ENCODE data around the gene MAK. TPM values are rescaled to one million over a fixed set of nuclear protein-coding genes. Genes with fewer than 3 reads are reported as not detected.
A peak's percentile ranks its signal among the peaks of the same experiment; 100 is the strongest.

MAK gene
- polyA plus RNA-seq, 2 of the 4 experiments (the other 2 are of a cell fraction): 0.05 to 0.09 TPM

GRCh38 chr6:10733151-10733715 is 105.1 kb downstream of the MAK start:
- H3K4me2 ChIP-seq: no peak overlapping the region
- H3K27ac ChIP-seq: peak overlapping the region; percentile 77 to 90; a peak in 5 of 6 replicates
- peak in 1 of 2 experiments; percentile 26; a peak in 3 of 6 replicates for ATAC-seq
- ChIA-PET CTCF (interaction anchor here (0.8 to 1.7 kb wide), 3 partner anchors 9 to 27 kb away, joined by 3 to 5 read pairs (median 3); no protein-coding TSS in a partner anchor), POLR2A (interaction anchor here (3.7 kb wide), 1 partner anchor 10 kb away, joined by 16 read pairs; the partner anchor contains the start of gene TMEM14C)
- no peak overlapping the region for H3K4me3 ChIP-seq
- FAIRE-seq: no peak
- H3K4me1 ChIP-seq: peaks cover 26% of the 10 kb centered on the region
- H3K9me3 ChIP-seq: no peaks in the 10 kb centered on the region
- 93% methylated on average over 17 of the region's 17 CpGs for WGBS (ENCODE audit: missing lambda C conversion rate)
- TF ChIP-seq CHD2 (IDR thresholded peaks at IDR 0.05; ENCODE audit: low read length, partially characterized antibody): no peak
- no peak for TF ChIP-seq ZC3H11A (IDR thresholded peaks at IDR 0.05)
- no peak for TF ChIP-seq POLR2A (IDR thresholded peaks at IDR 0.05; ENCODE audit: low read length)
- peak; percentile 95 for TF ChIP-seq MAFK (IDR thresholded peaks at IDR 0.05; ENCODE audit: partially characterized antibody)
- TF ChIP-seq HOXB13 (CRISPR knock-in tag; IDR thresholded peaks at IDR 0.05; ENCODE audit: low read depth): no peak
- DNase-seq (ENCODE audit: low read depth in 1 of 2, low spot score in 1 of 2): no peak

GRCh38 chr6:10730254-10730653 is 108.1 kb downstream of the MAK start:
- ATAC-seq: no peak
- no peak overlapping the region for H3K4me2 ChIP-seq
- H3K4me1 ChIP-seq: peaks cover 17% of the 10 kb centered on the region
- TF ChIP-seq ZC3H11A (IDR thresholded peaks at IDR 0.05) (no peak), MAFK (IDR thresholded peaks at IDR 0.05; ENCODE audit: partially characterized antibody) (no peak), GATA3 (IDR thresholded peaks at IDR 0.05; ENCODE audit: borderline replicate concordance) (no peak), POLR2A (IDR thresholded peaks at IDR 0.05; ENCODE audit: low read length) (no peak), BCL3 (IDR thresholded peaks at IDR 0.05) (no peak)
- ChIA-PET CTCF (interaction anchor here (1.7 kb wide), 1 partner anchor 9 kb away, joined by 4 read pairs; no protein-coding TSS in a partner anchor), POLR2A (interaction anchor here (0.8 kb wide), 1 partner anchor 35 kb away, joined by 3 read pairs; the partner anchor contains the start of gene PAK1IP1)
- H3K9me3 ChIP-seq: no peaks in the 10 kb centered on the region
- no peak for DNase-seq (ENCODE audit: low read depth in 1 of 2, low spot score in 1 of 2)
- no peak for FAIRE-seq
- WGBS (ENCODE audit: missing lambda C conversion rate): 81% methylated on average over 3 of the region's 3 CpGs
- H3K27ac ChIP-seq: no peak overlapping the region
- no peak overlapping the region for H3K4me3 ChIP-seq

GRCh38 chr6:10725716-10726115 is 112.6 kb downstream of the MAK start:
- FAIRE-seq: no peak
- H3K9me3 ChIP-seq: no peaks in the 10 kb centered on the region
- no peak overlapping the region for H3K4me2 ChIP-seq
- no peak overlapping the region for H3K27ac ChIP-seq
- ChIA-PET CTCF (interaction anchor here (0.9 kb wide), 1 partner anchor 15 kb away, joined by 3 read pairs; no protein-coding TSS in a partner anchor), POLR2A (no interaction called here)
- peaks cover 17% of the 10 kb centered on the region for H3K4me1 ChIP-seq
- TF ChIP-seq EP300 (IDR thresholded peaks at IDR 0.05) (no peak), FOSB (CRISPR knock-in tag; IDR thresholded peaks at IDR 0.05) (no peak), RARB (CRISPR knock-in tag; IDR thresholded peaks at IDR 0.05) (no peak), KDM5A (IDR thresholded peaks at IDR 0.05) (no peak), EHF (CRISPR knock-in tag; IDR thresholded peaks at IDR 0.05) (no peak), BCL3 (IDR thresholded peaks at IDR 0.05) (no peak), FOXS1 (CRISPR knock-in tag; IDR thresholded peaks at IDR 0.05) (no peak), MYC (IDR thresholded peaks at IDR 0.05; ENCODE audit: borderline replicate concordance, low read length) (no peak), HES2 (IDR thresholded peaks at IDR 0.05) (no peak), RFX5 (IDR thresholded peaks at IDR 0.05) (no peak), CHD2 (IDR thresholded peaks at IDR 0.05; ENCODE audit: low read length, partially characterized antibody) (no peak), EHMT2 (IDR thresholded peaks at IDR 0.05; ENCODE audit: low read depth) (no peak), ZSCAN20 (CRISPR knock-in tag; IDR thresholded peaks at IDR 0.05) (no peak)
- 90% methylated on average over 9 of the region's 9 CpGs for WGBS (ENCODE audit: missing lambda C conversion rate)
- no peak for DNase-seq (ENCODE audit: low read depth in 1 of 2, low spot score in 1 of 2)
- ATAC-seq: no peak
- H3K4me3 ChIP-seq: no peak overlapping the region
